Coronary artery (tissue), 2 donors: ENCODE results near the gene UBTF.

Experiments
- DNase-seq: peaks from one replicate; pipeline ENCODE4 v3.0.0-alpha.2; 2017; ENCODE audit warnings: low spot score
- H3K27ac ChIP-seq, 2 donors: fragments of 200-600 bp; sonication (generic); one replicate each; pipeline ENCODE4 v1.5.1; 2016 to 2019
- H3K4me3 ChIP-seq: fragments of 200-600 bp; sonication (generic); 2 replicates; pipeline ENCODE4 v1.5.1; 2016; ENCODE audit warnings: mild to moderate bottlenecking, moderate library complexity
- CTCF ChIP-seq: fragments of 200-600 bp; sonication (generic); IDR thresholded peaks from one replicate; pipeline ENCODE4 v1.5.1; 2019; ENCODE audit warnings: antibody characterized with exemption

The UBTF gene

GRCh38 chr17:44202756-44203155, 16.7 kb downstream of the UBTF start:
- DNase-seq = no peak
- no peak for TF ChIP-seq CTCF
- H3K27ac ChIP-seq = no peak overlapping the region
- H3K4me3 ChIP-seq = no peak overlapping the region

DNA sequence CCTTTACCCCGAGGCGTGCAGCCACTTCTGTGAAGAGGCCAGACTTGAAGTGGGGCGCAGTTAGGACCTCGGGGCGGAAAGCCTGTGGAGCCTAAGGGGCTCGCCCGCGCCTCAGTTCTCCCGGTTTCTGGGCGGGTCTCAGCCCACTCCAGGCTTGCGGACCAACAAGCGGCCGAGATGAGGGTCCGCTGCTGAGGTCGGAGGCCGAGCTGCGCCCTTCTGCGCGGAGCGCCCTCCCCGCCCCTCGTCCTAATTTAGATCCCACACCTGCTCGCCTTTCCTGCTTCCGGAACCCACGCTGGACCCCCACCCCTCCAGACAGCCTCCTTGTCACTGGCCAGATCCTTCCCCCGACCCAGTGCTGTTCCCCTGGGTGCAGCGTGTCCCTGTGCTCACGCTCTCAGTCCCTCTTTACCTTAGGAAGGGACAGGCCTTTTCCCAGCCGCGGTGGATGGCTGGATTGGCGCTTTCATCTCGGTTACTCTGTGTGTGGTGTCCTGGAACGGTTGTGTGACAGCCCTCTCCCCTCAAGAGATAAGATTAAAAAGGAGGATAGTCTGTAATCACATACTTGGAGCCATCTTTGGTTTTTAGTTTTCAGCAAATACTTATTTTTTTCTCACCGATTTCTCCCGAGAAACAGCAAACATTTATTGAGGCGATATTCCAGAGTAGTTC, 18.9 kb downstream of the UBTF start:
- TF ChIP-seq CTCF = no peak
- DNase-seq = no peak
- Histone ChIP-seq H3K27ac (peak overlapping the region; percentile 78 to 98), H3K4me3 (peak overlapping the region; percentile 85)

DNA sequence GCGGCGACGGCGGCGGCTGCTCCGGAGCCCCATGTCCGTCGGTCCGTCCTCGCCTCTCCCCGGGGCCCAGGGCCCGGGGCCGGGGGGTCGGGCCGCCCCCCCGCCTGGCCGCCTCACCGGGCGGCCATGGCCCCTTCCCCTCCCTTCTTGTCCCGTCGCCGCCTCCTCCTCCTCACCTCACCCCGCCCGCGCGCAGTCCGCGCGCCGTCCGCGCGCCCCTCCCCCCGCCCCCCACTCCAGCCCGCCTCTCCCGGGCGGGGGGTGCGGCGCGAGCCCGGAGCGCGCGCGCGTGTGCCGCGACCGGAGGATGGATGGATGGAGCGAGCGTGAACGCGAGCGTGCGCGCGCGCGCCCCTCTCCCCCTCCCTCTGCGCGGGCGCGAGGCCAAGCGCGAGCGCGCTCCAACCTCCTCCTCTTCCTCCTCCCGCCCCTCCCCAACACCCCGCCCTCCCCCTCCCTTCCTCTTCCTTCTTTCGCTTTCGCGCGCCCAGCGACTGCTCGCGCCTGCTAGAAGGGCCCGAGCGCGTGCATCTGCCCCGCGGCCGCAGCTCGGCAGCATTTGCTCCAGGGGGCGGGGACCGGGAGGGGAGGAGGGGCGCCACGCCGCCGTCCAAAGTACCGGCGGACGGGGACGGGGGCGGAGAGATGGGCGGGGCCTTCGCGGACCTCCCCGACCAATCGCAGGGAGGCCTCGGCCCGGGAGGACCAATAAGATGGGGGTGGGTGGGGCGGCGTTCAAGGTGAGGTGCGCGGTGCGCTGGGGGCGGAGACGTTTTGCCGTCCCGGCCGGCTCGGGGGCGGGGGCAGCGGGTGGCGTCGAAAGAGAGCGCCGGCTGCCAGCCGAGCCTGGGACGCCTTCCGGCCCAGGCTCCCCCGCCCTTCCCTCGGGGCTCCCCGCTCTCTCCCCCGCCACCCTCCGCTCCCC, 19.7 kb downstream of the UBTF start, which contains the start of gene ATXN7L3:
ATXN7L3 (minus strand) TSS at position 332 of the 925 bp plus-strand sequence. CDS start 1,814 bp downstream, outside the sequence.
- TF ChIP-seq CTCF = no peak
- Histone ChIP-seq H3K4me3 (peak within 1 kb of the TSS; percentile 85), H3K27ac (peak within 1 kb of the TSS; percentile 87 to 98)
- peak; percentile 99 for DNase-seq

- Histone ChIP-seq H3K4me3 (peak overlapping the region; percentile 85), H3K27ac (peak overlapping the region; percentile 87 to 98)
- TF ChIP-seq CTCF = no peak
- peak; percentile 82 for DNase-seq
These were observed 20.5 kb downstream of the UBTF start for GRCh38 chr17:44198721-44199552.

GRCh38 chr17:44197980-44198720, 21.3 kb downstream of the UBTF start:
- peak overlapping the region; percentile 85 for H3K4me3 ChIP-seq
- H3K27ac ChIP-seq = peak overlapping the region; percentile 87 to 98
- no peak for DNase-seq
- no peak for TF ChIP-seq CTCF

- TF ChIP-seq CTCF = no peak
- Histone ChIP-seq H3K27ac (peak overlapping the region in 1 of 2 donors; percentile 98), H3K4me3 (no peak overlapping the region)
- DNase-seq = no peak
These were observed 22.4 kb downstream of the UBTF start for GRCh38 chr17:44197107-44197506.
